Cardiac ventricle fibroblast (primary cell): Measurements from ENCODE around the gene GMPS. TPM values are rescaled to one million over a fixed set of nuclear protein-coding genes. Genes with fewer than 3 reads are reported as not detected.

ENCODE experiments used
- total RNA-seq: library from RNA; depleted of rRNA; stranded (reverse); fragments of >200 nt; gene quantifications from 2 replicates; pipeline ENCODE4 v1.2.3, GENCODE V29; 2015

The GMPS gene
- total RNA-seq, result 22.5 and 28.9 TPM in 2 replicates

DNA sequence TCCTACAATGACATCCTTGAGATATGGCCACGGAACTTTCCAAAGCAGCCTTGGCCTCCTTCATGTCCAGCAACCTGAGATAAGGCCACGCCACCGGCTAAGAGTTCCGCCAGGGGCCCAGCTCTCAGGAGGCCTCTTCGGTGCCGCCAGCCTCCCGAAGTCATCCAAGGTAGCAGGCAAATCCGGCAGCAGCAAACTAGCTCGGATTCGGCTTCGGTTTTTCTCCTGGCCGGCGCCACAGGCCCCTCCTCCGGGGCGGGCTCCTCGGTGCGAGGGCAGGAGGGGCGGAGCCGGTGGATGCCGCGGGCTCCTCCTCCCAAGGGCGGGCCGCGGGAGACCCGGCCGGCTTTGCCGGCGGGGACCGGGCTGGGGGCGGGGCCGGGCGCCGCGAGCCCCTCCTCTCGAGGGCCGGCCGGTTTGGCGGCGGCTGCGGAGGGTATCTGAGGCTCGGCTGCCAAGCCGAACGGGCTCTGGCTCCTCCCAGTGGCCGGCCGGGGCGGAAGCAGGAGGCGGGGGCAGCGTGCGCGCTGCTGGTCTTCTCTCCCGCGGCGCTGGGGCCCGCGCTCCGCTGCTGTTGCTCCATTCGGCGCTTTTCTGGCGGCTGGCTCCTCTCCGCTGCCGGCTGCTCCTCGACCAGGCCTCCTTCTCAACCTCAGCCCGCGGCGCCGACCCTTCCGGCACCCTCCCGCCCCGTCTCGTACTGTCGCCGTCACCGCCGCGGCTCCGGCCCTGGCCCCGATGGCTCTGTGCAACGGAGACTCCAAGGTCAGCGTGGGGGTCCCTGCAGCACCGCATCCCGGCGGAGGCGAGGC is at the start of gene GMPS:
TSS of gene GMPS (plus strand) at position 518 of the 812 bp plus-strand sequence. CDS start at position 739, 221 bp downstream.

DNA sequence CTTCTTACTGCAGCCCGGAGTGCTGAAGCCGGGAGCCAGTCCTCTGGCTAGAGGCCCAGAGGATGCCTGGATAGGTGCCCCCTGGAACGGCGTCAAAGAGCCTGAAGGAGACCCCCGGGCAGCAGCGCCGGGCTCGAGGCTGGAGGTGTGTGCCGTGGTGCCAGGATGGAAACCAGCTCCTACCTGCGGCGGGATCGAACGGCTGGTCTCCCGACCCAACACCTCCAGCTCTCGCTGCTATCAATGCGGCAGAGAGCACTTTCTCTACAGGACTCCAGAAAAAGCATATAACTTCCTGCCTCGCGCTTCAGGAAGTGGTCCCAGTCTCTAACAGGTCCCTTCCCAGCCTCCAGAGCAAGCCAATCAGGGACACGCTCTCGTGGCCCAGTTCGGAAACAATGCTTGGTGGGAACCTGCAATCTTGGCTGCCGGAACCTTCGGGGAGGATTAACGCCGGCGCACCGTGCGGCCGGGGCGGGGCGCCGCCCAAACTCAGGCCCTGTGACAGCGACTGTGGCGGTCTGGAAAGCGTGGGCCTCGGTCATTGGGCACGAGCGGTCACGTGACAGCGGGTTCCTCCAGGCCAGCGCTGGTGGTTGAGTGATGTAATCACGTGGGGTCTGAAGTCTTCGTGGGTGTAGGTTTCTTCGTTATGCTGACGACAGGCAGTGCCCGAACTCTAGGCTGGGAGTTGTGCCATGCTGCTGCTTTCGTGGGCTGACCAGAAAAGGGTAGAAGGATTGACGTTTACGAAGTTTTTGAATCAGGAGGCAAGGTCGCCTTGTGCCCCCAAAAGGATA is 16.1 kb upstream of the GMPS start, which contains the start of gene SLC33A1:
TSS of gene SLC33A1 (minus strand) at position 287 of the 800 bp plus-strand sequence. CDS start 430 bp downstream, outside the sequence.

Other genes starting within 250 kb of the GMPS start
- not detected in 2 replicates for gene PLCH1, start 125.6 kb upstream of the GMPS start, total RNA-seq
- 1.2 and 3.1 TPM in 2 replicates for gene C3orf33, start 64.4 kb upstream of the GMPS start, total RNA-seq
- 31.6 and 46.6 TPM in 2 replicates for gene SLC33A1, start 16.2 kb upstream of the GMPS start, total RNA-seq
- not detected in 2 replicates for gene KCNAB1, start 249.9 kb downstream of the GMPS start, total RNA-seq